Ishikawa (cell line): ENCODE measurements around the gene REPIN1.

Source experiments
- CEBPB ChIP-seq: IDR thresholded peaks from 2 replicates; pipeline ENCODE4 v1.6.1; 2012
- EP300 ChIP-seq: IDR thresholded peaks from 2 replicates; pipeline ENCODE4 v1.6.1; 2012; ENCODE audit warnings: borderline replicate concordance
- NFIC ChIP-seq: IDR thresholded peaks from 2 replicates; pipeline ENCODE4 v1.6.1; 2012
- REST ChIP-seq: IDR thresholded peaks from 2 replicates; pipeline ENCODE4 v1.6.1; 2012; ENCODE audit warnings: low read depth, mild to moderate bottlenecking
- TAF1 ChIP-seq: IDR thresholded peaks from 2 replicates; pipeline ENCODE4 v1.6.1; 2012; ENCODE audit warnings: low read depth, mild to moderate bottlenecking

GRCh38 chr7:150358988-150359621 is 9.5 kb upstream of the REPIN1 start:
- TF ChIP-seq EP300: no peak
- TF ChIP-seq REST: no peak
- TF ChIP-seq CEBPB: no peak
- TF ChIP-seq TAF1: no peak
- TF ChIP-seq NFIC: no peak
